Subcutaneous adipose tissue (tissue), 4 donors: ENCODE data around the gene ATF3. TPM values are rescaled to one million over a fixed set of nuclear protein-coding genes. Genes with fewer than 3 reads are reported as not detected.

Experiments used
- CTCF ChIP-seq: fragments of 450-650 bp; IDR thresholded peaks from one replicate; pipeline ENCODE4 v1.5.1; 2016; ENCODE audit warnings: low read depth, mild to moderate bottlenecking, control low read depth, antibody characterized with exemption, moderate library complexity
- total RNA-seq, 4 donors: library from RNA; depleted of rRNA; stranded (reverse); fragments of >200 nt; gene quantifications; one replicate each; pipeline ENCODE4 v1.1.0, GENCODE V29; 2016

ATF3 gene
- total RNA-seq, 4 donors from 2014 or later = 3.2 to 67.1 (median 20.7) TPM

GRCh38 chr1:212595787-212596714 lies 12.5 kb upstream of the ATF3 start:
- no peak for TF ChIP-seq CTCF

GRCh38 chr1:212596798-212597197 lies 11.8 kb upstream of the ATF3 start:
- no peak for TF ChIP-seq CTCF

- TF ChIP-seq CTCF = no peak
Observed at GRCh38 chr1:212597487-212597886, 11.1 kb upstream of the ATF3 start.

- no peak for TF ChIP-seq CTCF
Observed at GRCh38 chr1:212600071-212600915, 8.3 kb upstream of the ATF3 start.

- no peak for TF ChIP-seq CTCF
Observed at GRCh38 chr1:212600980-212601379, 7.6 kb upstream of the ATF3 start.

GRCh38 chr1:212601524-212601923 lies 7.0 kb upstream of the ATF3 start:
- TF ChIP-seq CTCF = no peak
